Measurements from ENCODE around the gene CFAP97D1. TPM values are rescaled to one million over a fixed set of nuclear protein-coding genes. Genes with fewer than 3 reads are reported as not detected.

The CFAP97D1 gene
- polyA plus RNA-seq, 2 of the 4 experiments (the other 2 are of a cell fraction) = not detected

DNA sequence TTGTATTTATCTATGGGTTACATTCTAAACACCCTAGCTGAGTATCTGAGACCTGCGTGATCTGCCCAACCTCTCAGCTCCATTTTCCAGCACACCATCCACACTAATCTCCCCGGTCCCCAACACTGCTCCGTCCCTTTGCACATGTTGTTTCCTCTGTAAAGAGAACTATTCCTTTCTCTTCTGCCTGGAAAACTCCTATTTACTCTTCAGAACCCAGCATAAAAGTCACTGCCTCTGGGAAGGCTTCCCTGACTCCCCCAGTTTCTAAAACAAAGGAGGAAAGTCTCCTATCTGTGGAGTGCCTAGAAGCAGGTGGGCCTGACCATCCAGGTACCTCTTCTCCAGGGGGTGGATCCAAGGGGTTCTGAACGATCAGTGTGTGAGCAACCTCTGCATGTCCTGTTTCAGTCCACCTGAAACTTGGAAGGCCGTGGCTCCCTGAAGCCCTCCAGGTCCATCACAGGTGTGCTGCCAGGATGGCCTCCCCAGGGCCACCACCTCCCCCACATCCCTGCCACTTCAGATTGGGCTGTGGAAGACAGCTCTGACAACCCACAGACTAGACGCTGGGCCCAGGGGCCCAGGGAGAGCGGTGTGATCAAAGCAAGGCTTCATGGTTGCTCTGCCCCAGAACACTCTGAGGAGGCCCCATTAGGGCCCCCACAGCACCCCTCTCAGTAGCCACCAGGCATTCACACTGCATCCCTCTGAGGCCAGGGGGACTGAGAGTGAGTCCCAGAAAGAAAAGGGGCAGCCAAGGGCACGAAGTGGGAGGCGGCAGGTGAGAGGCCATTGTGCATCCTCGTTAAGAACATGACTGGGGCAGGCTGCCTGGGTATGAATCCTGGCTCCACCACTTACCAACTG lies 32.4 kb downstream of the CFAP97D1 start:
- DNase-seq (ENCODE audit: low read depth in 1 of 2, low spot score in 1 of 2) (no peak), FAIRE-seq (no peak), ATAC-seq (no peak)
- H3K27ac ChIP-seq = no peak overlapping the region
- POLR2A ChIA-PET = no interaction called here
- WGBS (ENCODE audit: missing lambda C conversion rate) = 91% methylated on average over 10 of the region's 10 CpGs
- CTCF ChIA-PET = interaction anchor here (0.8 to 2.0 kb wide), 3 partner anchors 10 to 28 kb away, joined by 3 to 6 read pairs (median 4); no protein-coding TSS in a partner anchor
- H3K4me1 ChIP-seq = peaks cover 21% of the 10 kb centered on the region
- no peak overlapping the region for H3K4me3 ChIP-seq
- no peaks in the 10 kb centered on the region for H3K9me3 ChIP-seq
- TF ChIP-seq ZFP36 (IDR thresholded peaks at IDR 0.05; ENCODE audit: borderline replicate concordance, partially characterized antibody) = peak; percentile 16
- no peak for TF ChIP-seq SMC3 (IDR thresholded peaks at IDR 0.05)
- no peak overlapping the region for H3K4me2 ChIP-seq

- Histone ChIP-seq H3K27ac (peak overlapping the region; percentile 5 to 75; a peak in 2 of 6 replicates), H3K4me3 (no peak overlapping the region), H3K9me3 (no peaks in the 10 kb centered on the region), H3K4me1 (peaks cover 21% of the 10 kb centered on the region), H3K4me2 (no peak overlapping the region)
- CTCF ChIA-PET = interaction anchor here (0.8 to 2.0 kb wide), 3 partner anchors 9 to 27 kb away, joined by 3 to 6 read pairs (median 4); no protein-coding TSS in a partner anchor
- DNase-seq (ENCODE audit: low read depth in 1 of 2, low spot score in 1 of 2) (no peak), ATAC-seq (no peak), FAIRE-seq (no peak)
- POLR2A ChIA-PET = no interaction called here
- no peak for TF ChIP-seq EHF (CRISPR knock-in tag; IDR thresholded peaks at IDR 0.05)
- no peak for TF ChIP-seq JUNB (IDR thresholded peaks at IDR 0.05)
- no peak for TF ChIP-seq HOXB5 (CRISPR knock-in tag; IDR thresholded peaks at IDR 0.05)
- no peak for TF ChIP-seq HOXA7 (CRISPR knock-in tag; IDR thresholded peaks at IDR 0.05)
- TF ChIP-seq RFX5 (IDR thresholded peaks at IDR 0.05) = no peak
- TF ChIP-seq ZSCAN20 (CRISPR knock-in tag; IDR thresholded peaks at IDR 0.05) = no peak
- TF ChIP-seq MYC (IDR thresholded peaks at IDR 0.05; ENCODE audit: borderline replicate concordance, low read length) = no peak
- TF ChIP-seq MAZ (IDR thresholded peaks at IDR 0.05; ENCODE audit: borderline replicate concordance, low read depth, low read length) = no peak
- TF ChIP-seq HEYL (CRISPR knock-in tag; IDR thresholded peaks at IDR 0.05) = no peak
- TF ChIP-seq, protein P1, sequence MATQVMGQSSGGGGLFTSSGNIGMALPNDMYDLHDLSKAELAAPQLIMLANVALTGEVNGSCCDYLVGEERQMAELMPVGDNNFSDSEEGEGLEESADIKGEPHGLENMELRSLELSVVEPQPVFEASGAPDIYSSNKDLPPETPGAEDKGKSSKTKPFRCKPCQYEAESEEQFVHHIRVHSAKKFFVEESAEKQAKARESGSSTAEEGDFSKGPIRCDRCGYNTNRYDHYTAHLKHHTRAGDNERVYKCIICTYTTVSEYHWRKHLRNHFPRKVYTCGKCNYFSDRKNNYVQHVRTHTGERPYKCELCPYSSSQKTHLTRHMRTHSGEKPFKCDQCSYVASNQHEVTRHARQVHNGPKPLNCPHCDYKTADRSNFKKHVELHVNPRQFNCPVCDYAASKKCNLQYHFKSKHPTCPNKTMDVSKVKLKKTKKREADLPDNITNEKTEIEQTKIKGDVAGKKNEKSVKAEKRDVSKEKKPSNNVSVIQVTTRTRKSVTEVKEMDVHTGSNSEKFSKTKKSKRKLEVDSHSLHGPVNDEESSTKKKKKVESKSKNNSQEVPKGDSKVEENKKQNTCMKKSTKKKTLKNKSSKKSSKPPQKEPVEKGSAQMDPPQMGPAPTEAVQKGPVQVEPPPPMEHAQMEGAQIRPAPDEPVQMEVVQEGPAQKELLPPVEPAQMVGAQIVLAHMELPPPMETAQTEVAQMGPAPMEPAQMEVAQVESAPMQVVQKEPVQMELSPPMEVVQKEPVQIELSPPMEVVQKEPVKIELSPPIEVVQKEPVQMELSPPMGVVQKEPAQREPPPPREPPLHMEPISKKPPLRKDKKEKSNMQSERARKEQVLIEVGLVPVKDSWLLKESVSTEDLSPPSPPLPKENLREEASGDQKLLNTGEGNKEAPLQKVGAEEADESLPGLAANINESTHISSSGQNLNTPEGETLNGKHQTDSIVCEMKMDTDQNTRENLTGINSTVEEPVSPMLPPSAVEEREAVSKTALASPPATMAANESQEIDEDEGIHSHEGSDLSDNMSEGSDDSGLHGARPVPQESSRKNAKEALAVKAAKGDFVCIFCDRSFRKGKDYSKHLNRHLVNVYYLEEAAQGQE (IDR thresholded peaks at IDR 0.05) = no peak
- TF ChIP-seq CBX2 (IDR thresholded peaks at IDR 0.05; ENCODE audit: borderline replicate concordance, low read depth) = no peak
- TF ChIP-seq RCOR1 (IDR thresholded peaks at IDR 0.05; ENCODE audit: low read depth, low read length) = no peak
- 74% methylated on average over 3 of the region's 3 CpGs for WGBS (ENCODE audit: missing lambda C conversion rate)
Observed at GRCh38 chr17:43813386-43813785, 33.2 kb downstream of the CFAP97D1 start.

- Histone ChIP-seq H3K4me3 (no peak overlapping the region), H3K4me2 (no peak overlapping the region; the same call in 2 of the 3 replicates), H3K9me3 (no peaks in the 10 kb centered on the region), H3K27ac (peak overlapping the region; percentile 12 to 75; a peak in 4 of 6 replicates), H3K4me1 (peaks cover 21% of the 10 kb centered on the region)
- peak in 1 of 2 experiments; percentile 55; a peak in 3 of 6 replicates for ATAC-seq
- no peak for FAIRE-seq
- peak; percentile 26 to 37 for DNase-seq (ENCODE audit: low read depth in 1 of 2, low spot score in 1 of 2)
- CTCF ChIA-PET = interaction anchor here (0.6 to 5.4 kb wide), 4 partner anchors 9 to 31 kb away, joined by 3 to 37 read pairs (median 5); partner anchors contain the start of gene CD300LG
- POLR2A ChIA-PET = no interaction called here
- 91% methylated on average over 12 of the region's 12 CpGs for WGBS (ENCODE audit: missing lambda C conversion rate)
- TF ChIP-seq FOSB (CRISPR knock-in tag; IDR thresholded peaks at IDR 0.05) (no peak), RFX5 (IDR thresholded peaks at IDR 0.05) (no peak), FOXS1 (CRISPR knock-in tag; IDR thresholded peaks at IDR 0.05) (no peak), ZSCAN20 (CRISPR knock-in tag; IDR thresholded peaks at IDR 0.05) (no peak), GATA3 (IDR thresholded peaks at IDR 0.05; ENCODE audit: borderline replicate concordance) (no peak), CHD4 (IDR thresholded peaks at IDR 0.05; ENCODE audit: borderline replicate concordance) (no peak), EHF (CRISPR knock-in tag; IDR thresholded peaks at IDR 0.05) (no peak), HES2 (IDR thresholded peaks at IDR 0.05) (no peak)
- TF ChIP-seq, protein P2, sequence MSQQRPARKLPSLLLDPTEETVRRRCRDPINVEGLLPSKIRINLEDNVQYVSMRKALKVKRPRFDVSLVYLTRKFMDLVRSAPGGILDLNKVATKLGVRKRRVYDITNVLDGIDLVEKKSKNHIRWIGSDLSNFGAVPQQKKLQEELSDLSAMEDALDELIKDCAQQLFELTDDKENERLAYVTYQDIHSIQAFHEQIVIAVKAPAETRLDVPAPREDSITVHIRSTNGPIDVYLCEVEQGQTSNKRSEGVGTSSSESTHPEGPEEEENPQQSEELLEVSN (IDR thresholded peaks at IDR 0.05; ENCODE audit: borderline replicate concordance, low read depth) = no peak
Observed at GRCh38 chr17:43814026-43814425, 33.8 kb downstream of the CFAP97D1 start.

Measured in A549 (cell line).